ENCODE results near the gene MXI1.
A peak's percentile ranks its signal among the peaks of the same experiment; 100 is the strongest.
"Not testable (repeated sequence)": the region's sequence is repeated elsewhere in the genome, so short reads cannot be mapped to it uniquely, and the experiment has no call there.

MXI1 gene

GRCh38 chr10:110181911-110182310, 25.5 kb upstream of the MXI1 start:
- DNase-seq, result no peak

- DNase-seq, result no peak
Measured at GRCh38 chr10:110184398-110184797, 23.0 kb upstream of the MXI1 start.

GRCh38 chr10:110185646-110186182, 21.7 kb upstream of the MXI1 start:
- not testable (repeated sequence) for DNase-seq

- no peak for DNase-seq
Measured at GRCh38 chr10:110190170-110190569, 17.2 kb upstream of the MXI1 start.

GRCh38 chr10:110192552-110192951, 14.9 kb upstream of the MXI1 start:
- DNase-seq, result no peak

- DNase-seq, result no peak
Measured at GRCh38 chr10:110200503-110200902, 6.9 kb upstream of the MXI1 start.

GRCh38 chr10:110201046-110201445, 6.4 kb upstream of the MXI1 start:
- not testable (repeated sequence) for DNase-seq

- no peak for DNase-seq
Measured at GRCh38 chr10:110203500-110204455, 3.6 kb upstream of the MXI1 start.

GRCh38 chr10:110205051-110205675, 2.2 kb upstream of the MXI1 start:
- DNase-seq, result no peak

- DNase-seq, result peak; percentile 58 to 65
Measured at GRCh38 chr10:110207805-110208613, 604 bp downstream of the MXI1 start.

GRCh38 chr10:110208614-110209453, 1.4 kb downstream of the MXI1 start:
- peak in 1 of 2 experiments; percentile 56 for DNase-seq

GRCh38 chr10:110209454-110209925, 2.1 kb downstream of the MXI1 start:
- peak; percentile 81 to 84 for DNase-seq

- peak; percentile 65 to 68 for DNase-seq
Measured at GRCh38 chr10:110209926-110210673, 2.7 kb downstream of the MXI1 start.

- peak; percentile 93 to 95 for DNase-seq
Measured at GRCh38 chr10:110210674-110211464, 3.5 kb downstream of the MXI1 start.

- no peak for DNase-seq
Measured at GRCh38 chr10:110211465-110211843, 4.0 kb downstream of the MXI1 start.

GRCh38 chr10:110212119-110213006, 5.0 kb downstream of the MXI1 start:
- peak in 1 of 2 experiments; percentile 49 for DNase-seq

- no peak for DNase-seq
Measured at GRCh38 chr10:110214371-110214826, 7.0 kb downstream of the MXI1 start.

- no peak for DNase-seq
Measured at GRCh38 chr10:110215286-110216170, 8.1 kb downstream of the MXI1 start.

Measured in activated T-cell treated with anti-CD3 and anti-CD28 coated beads, Interleukin-2, amount 50 U/mL, for 48 hours (primary cell).